PFSK-1 (cell line): ENCODE results near the gene KLLN.

Experiments used
- POLR2AphosphoS5 ChIP-seq: IDR thresholded peaks from 2 replicates; pipeline ENCODE4 v1.6.1; 2012; ENCODE audit warnings: low read depth, mild to moderate bottlenecking, control low read depth, low read length, moderate library complexity
- REST ChIP-seq, 2 experiments: IDR thresholded peaks; 2 replicates each; pipeline versions ENCODE4 v1.6.1 to v1.8.0; 2011 to 2012; ENCODE audit warnings: low read depth in 2 of 2, low read length in 2 of 2, control low read depth in 1 of 2, inconsistent platforms in 1 of 2, mild to moderate bottlenecking in 1 of 2, moderate library complexity in 1 of 2; ENCODE audit not compliant: insufficient read depth in 1 of 2
- SIN3A ChIP-seq: IDR thresholded peaks from 2 replicates; pipeline ENCODE4 v1.6.1; 2012; ENCODE audit warnings: mild to moderate bottlenecking, low read length, moderate library complexity, borderline replicate concordance; ENCODE audit not compliant: insufficient read depth

GRCh38 chr10:87861953-87862678, 1.2 kb downstream of the KLLN start:
- TF ChIP-seq REST (IDR thresholded peaks at IDR 0.05; ENCODE audit: insufficient read depth in 1 of 2, low read depth in 2 of 2, low read length in 2 of 2) (no peak; a peak in 1 of 4 replicates), SIN3A (no peak), POLR2AphosphoS5 (peak; percentile 31; the same call in 1 of the 2 replicates)
